NCI-H2196 treated with DMSO at 0.1 percent for 48 hours (cell line): Measurements from ENCODE around the gene CADM2.
"Not testable (repeated sequence)": the region's sequence is repeated elsewhere in the genome, so short reads cannot be mapped to it uniquely, and the experiment has no call there.

Source experiments
- DNase-seq: peaks from one replicate; lab custom pipeline; 2025; ENCODE audit not compliant: unreplicated experiment; lab: John Stamatoyannopoulos, UW

Gene CADM2

GRCh38 chr3:85074003-85074402 is 115.2 kb downstream of the CADM2 start:
- no peak for DNase-seq

- no peak for DNase-seq
These were observed 116.9 kb downstream of the CADM2 start for GRCh38 chr3:85075663-85076062.

GRCh38 chr3:85077018-85077417 is 118.2 kb downstream of the CADM2 start:
- DNase-seq = no peak

- no peak for DNase-seq
These were observed 122.6 kb downstream of the CADM2 start for GRCh38 chr3:85081191-85081906.

GRCh38 chr3:85090495-85090894 is 131.7 kb downstream of the CADM2 start:
- DNase-seq = no peak

GRCh38 chr3:85100316-85100715 is 141.5 kb downstream of the CADM2 start:
- DNase-seq = no peak

GRCh38 chr3:85102781-85103180 is 144.0 kb downstream of the CADM2 start:
- DNase-seq = no peak

GRCh38 chr3:85110393-85110792 is 151.6 kb downstream of the CADM2 start:
- no peak for DNase-seq

- no peak for DNase-seq
These were observed 162.1 kb downstream of the CADM2 start for GRCh38 chr3:85120879-85121278.

- DNase-seq = not testable (repeated sequence)
These were observed 174.1 kb downstream of the CADM2 start for GRCh38 chr3:85132864-85133263.

- not testable (repeated sequence) for DNase-seq
These were observed 175.1 kb downstream of the CADM2 start for GRCh38 chr3:85133691-85134420.

GRCh38 chr3:85142626-85143025 is 183.8 kb downstream of the CADM2 start:
- DNase-seq = no peak

- DNase-seq = no peak
These were observed 189.2 kb downstream of the CADM2 start for GRCh38 chr3:85148036-85148435.

GRCh38 chr3:85151555-85151954 is 192.8 kb downstream of the CADM2 start:
- no peak for DNase-seq

GRCh38 chr3:85153279-85153678 is 194.5 kb downstream of the CADM2 start:
- DNase-seq = not testable (repeated sequence)

- DNase-seq = no peak
These were observed 200.6 kb downstream of the CADM2 start for GRCh38 chr3:85159376-85159775.

- no peak for DNase-seq
These were observed 202.8 kb downstream of the CADM2 start for GRCh38 chr3:85161544-85161943.

- DNase-seq = no peak
These were observed 204.1 kb downstream of the CADM2 start for GRCh38 chr3:85162905-85163304.

GRCh38 chr3:85164436-85164835 is 205.6 kb downstream of the CADM2 start:
- no peak for DNase-seq

GRCh38 chr3:85167576-85167975 is 208.8 kb downstream of the CADM2 start:
- DNase-seq = no peak

- DNase-seq = no peak
These were observed 211.9 kb downstream of the CADM2 start for GRCh38 chr3:85170646-85171045.

- no peak for DNase-seq
These were observed 213.2 kb downstream of the CADM2 start for GRCh38 chr3:85171976-85172375.

- no peak for DNase-seq
These were observed 218.0 kb downstream of the CADM2 start for GRCh38 chr3:85176799-85177198.
